IPS DF 6.9 (cell line): ENCODE results near the gene ZNF175.
"Not testable (repeated sequence)": the region's sequence is repeated elsewhere in the genome, so short reads cannot be mapped to it uniquely, and the experiment has no call there.

Source experiments
- DNase-seq: peaks from one replicate; pipeline ENCODE4 v3.0.0-alpha.2; 2013; ENCODE audit warnings: low read depth, low spot score
- H3K27ac ChIP-seq: one replicate; pipeline ENCODE4 v1.5.1; 2013; ENCODE audit warnings: low read length, control low read depth
- H3K27me3 ChIP-seq: 2 replicates; pipeline ENCODE4 v1.6.1; 2013; ENCODE audit warnings: mild to moderate bottlenecking, low read length; ENCODE audit not compliant: control insufficient read depth, insufficient read depth
- H3K36me3 ChIP-seq: 2 replicates; pipeline ENCODE4 v1.6.1; 2013; ENCODE audit warnings: low read length; ENCODE audit not compliant: control insufficient read depth, insufficient read depth
- H3K4me1 ChIP-seq: 2 replicates; pipeline ENCODE4 v1.6.1; 2013; ENCODE audit warnings: low read length; ENCODE audit not compliant: control insufficient read depth, insufficient read depth
- H3K4me3 ChIP-seq: 2 replicates; pipeline ENCODE4 v1.5.1; 2013; ENCODE audit warnings: mild to moderate bottlenecking, low read length
- H3K9me3 ChIP-seq: 2 replicates; pipeline ENCODE4 v1.6.1; 2013; ENCODE audit warnings: low read length, inconsistent platforms; ENCODE audit not compliant: control insufficient read depth, insufficient read depth
- WGBS: extraction: QIAGEN DNeasy Blood & Tissue Kit; methylation state at CpG from one replicate; pipeline ENCODE4 v1.1.7; 2013; ENCODE audit warnings: mixed read lengths, missing lambda C conversion rate; ENCODE audit not compliant: insufficient read length, insufficient coverage; 5-methylcytosine and 5-hydroxymethylcytosine counted together

Gene ZNF175

DNA sequence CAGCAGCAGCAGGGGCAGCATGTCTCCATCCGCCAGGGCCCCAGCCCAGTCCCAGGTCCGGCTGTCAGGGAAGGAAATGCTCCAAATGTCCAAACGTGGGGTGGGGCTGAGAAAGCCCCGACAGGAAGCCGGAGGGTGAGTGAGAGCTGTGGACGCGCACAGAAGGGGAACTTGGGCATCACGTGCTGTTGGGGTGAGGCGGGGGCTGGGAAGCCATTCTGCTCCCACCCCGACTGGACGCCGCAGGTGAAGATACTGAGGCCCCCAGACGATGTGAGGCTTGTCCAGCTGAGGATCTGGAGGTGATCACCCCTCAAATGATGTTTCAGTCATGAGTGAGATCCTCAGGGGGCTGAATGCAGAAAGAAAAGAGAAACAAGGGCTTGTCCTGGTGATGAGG, 59.2 kb downstream of the ZNF175 start, which contains the start of gene SIGLEC5:
SIGLEC5 (minus strand) TSS at position 87 of the 400 bp plus-strand sequence; CDS start at position 21, 66 bp downstream.
- WGBS, result no CpG with 5 or more reads among the region's 13 CpGs
- DNase-seq, H3K36me3 ChIP-seq, H3K9me3 ChIP-seq, H3K4me3 ChIP-seq, H3K27ac ChIP-seq, H3K4me1 ChIP-seq, H3K27me3 ChIP-seq: not testable (repeated sequence)

DNA sequence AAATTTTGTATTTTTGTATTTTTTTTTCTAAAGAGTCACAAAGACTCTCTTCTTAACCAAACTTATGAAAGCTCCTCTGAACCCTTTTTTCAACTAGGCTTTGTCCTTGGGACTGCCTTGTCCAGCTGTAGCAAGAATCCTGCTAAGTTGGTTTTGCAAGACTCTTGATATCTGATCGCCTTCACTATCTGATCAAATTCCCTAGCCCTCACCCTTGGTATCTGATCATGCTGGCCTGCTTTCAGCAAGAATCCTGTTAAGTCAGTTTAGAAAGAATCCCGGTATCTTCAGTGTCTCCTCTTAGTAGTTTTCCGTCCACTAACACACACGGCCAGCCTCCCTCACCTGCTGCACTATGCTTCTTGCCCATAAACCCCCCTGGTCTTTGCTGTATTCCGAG, 61.0 kb downstream of the ZNF175 start:
- Histone ChIP-seq H3K36me3 (no peaks in the 10 kb centered on the region), H3K4me1 (no peaks in the 10 kb centered on the region; the same call in 1 of the 2 replicates), H3K27me3 (no peaks in the 10 kb centered on the region), H3K27ac (no peak overlapping the region), H3K9me3 (peaks cover 3% of the 10 kb centered on the region), H3K4me3 (no peak overlapping the region)
- WGBS, result no CpG with 5 or more reads among the region's 5 CpGs
- no peak for DNase-seq

DNA sequence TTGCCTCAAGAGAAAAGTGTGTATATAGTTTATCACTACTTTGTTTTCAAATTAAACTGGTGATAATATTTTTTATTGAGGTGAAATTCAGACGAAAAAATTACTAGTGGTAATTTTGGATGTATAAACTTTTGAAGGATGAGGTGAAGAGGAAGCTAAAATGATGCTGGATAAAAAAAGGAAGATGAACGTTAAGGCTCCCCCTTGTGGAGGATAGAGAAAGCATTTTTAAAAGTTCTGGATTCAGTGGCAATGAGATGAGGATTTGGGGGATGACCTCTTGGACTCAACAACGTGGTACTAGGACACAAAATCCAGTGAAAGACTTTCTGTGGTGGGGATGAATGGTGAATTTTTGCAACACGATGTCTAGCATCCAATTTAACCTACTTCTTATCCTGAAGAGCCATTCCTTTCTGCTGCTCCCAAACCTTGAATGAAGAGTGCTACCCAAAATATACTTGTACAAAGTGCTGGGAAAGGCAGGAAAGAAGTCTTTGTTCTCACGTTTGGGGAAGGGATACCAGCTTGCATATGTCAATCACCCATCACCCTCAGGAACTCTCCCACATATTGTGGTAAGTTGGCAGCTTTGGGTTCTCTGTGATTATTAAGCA, 66.4 kb downstream of the ZNF175 start:
- Histone ChIP-seq H3K9me3 (peaks cover 3% of the 10 kb centered on the region), H3K4me1 (no peaks in the 10 kb centered on the region), H3K27ac (no peak overlapping the region), H3K4me3 (no peak overlapping the region), H3K27me3 (no peaks in the 10 kb centered on the region), H3K36me3 (no peaks in the 10 kb centered on the region)
- 100% methylated on average over 1 of the region's 5 CpGs for WGBS
- no peak for DNase-seq

DNA sequence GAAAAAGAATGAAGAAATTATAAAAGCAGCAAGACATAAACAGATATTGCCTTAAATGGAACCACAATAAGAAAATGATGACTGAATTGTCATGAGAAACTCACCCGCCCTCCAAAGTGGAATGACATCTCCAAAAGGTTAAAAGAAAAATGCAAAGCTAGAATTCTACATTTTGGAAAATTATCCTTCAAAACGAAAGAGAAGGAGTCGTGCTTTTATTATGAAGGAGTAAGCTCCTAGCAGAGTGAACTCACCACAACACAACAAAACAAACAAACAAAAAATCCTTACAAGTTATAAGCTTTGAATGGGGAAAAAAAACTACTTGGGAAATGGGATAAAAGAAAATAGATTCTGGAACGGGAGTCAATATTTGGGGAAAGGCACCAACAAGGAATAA, 68.8 kb downstream of the ZNF175 start:
- no peaks in the 10 kb centered on the region for H3K36me3 ChIP-seq
- H3K27me3 ChIP-seq, result no peaks in the 10 kb centered on the region
- H3K4me1 ChIP-seq, result no peaks in the 10 kb centered on the region
- no peak overlapping the region for H3K27ac ChIP-seq
- H3K4me3 ChIP-seq, result no peak overlapping the region
- whole genome bisulfite sequencing, result no CpG with 5 or more reads among the region's 4 CpGs
- peaks cover 3% of the 10 kb centered on the region for H3K9me3 ChIP-seq
- DNase-seq, result no peak

DNA sequence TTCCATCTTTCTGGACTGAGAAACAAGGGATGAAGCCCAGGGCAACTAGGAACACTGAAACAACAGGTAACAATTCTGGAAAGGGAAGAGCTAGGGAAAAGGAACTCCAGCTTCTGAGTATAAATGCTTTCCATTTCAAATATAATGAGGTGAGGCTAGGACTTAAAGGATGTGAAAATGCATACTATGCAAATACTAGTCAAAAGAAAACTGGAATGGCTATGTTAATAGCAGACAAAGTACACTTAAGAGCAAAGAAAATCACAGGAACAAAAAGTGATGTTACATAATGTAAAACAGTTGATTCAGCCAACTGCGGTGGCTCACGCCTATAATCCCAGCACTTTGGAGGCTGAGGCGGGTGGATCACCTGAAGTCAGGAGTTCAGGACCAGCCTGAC, 69.3 kb downstream of the ZNF175 start:
- H3K4me3 ChIP-seq, result no peak overlapping the region
- no peak for DNase-seq
- H3K27me3 ChIP-seq, result no peaks in the 10 kb centered on the region
- H3K4me1 ChIP-seq, result no peaks in the 10 kb centered on the region
- H3K36me3 ChIP-seq, result no peaks in the 10 kb centered on the region
- peaks cover 3% of the 10 kb centered on the region for H3K9me3 ChIP-seq
- H3K27ac ChIP-seq, result no peak overlapping the region
- WGBS, result no CpG with 5 or more reads among the region's 3 CpGs

DNA sequence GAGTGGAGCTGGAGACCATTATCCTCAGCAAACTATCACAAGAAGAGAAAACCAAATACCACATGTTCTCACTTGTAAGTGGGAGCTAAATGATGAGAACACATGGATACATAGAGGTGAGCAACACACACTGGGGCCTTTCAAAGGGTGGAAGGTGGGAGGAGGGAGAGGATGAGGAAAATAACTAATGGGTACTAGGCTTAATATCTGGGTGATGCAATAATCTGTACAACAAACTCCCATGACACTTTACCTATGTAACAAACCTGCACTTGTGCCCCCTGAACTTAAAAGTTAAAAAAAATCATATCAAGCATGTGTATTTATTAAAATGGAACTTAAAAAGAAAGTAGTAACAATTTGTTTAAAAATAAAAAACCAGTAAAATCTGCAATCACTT, 70.6 kb downstream of the ZNF175 start:
- H3K27me3 ChIP-seq, result no peaks in the 10 kb centered on the region
- no peak overlapping the region for H3K4me3 ChIP-seq
- H3K36me3 ChIP-seq, result no peaks in the 10 kb centered on the region
- H3K27ac ChIP-seq, result no peak overlapping the region
- no peaks in the 10 kb centered on the region for H3K4me1 ChIP-seq
- H3K9me3 ChIP-seq, result no peaks in the 10 kb centered on the region
- DNase-seq, result no peak
